Measurements from ENCODE around the gene MMP2. TPM values are rescaled to one million over a fixed set of nuclear protein-coding genes. Genes with fewer than 3 reads are reported as not detected.

MMP2 gene
- total and polyA plus RNA-seq, 2 of the 8 experiments (the other 6 are each of a cell fraction or from before 2014, with no cell fraction given): 33.6 to 58.2 TPM

- Histone ChIP-seq H3K9me3 (ENCODE audit: insufficient read depth in 2 of 2, low read depth in 1 of 2, low read length in 1 of 2) (no peaks in the 10 kb centered on the region), H2BK12ac (ENCODE audit: low read depth, low read length) (no peak overlapping the region), H3K4me1 (replicated peaks in 1 of 4; ENCODE audit: control insufficient read depth in 3 of 4, insufficient read depth in 4 of 4, low read length in 3 of 4) (no peaks in the 10 kb centered on the region; a peak in 1 of 7 replicates), H3K4me2 (ENCODE audit: insufficient read depth in 1 of 2, low read depth in 2 of 2, low read length in 2 of 2) (no peak overlapping the region), H3K23me2 (ENCODE audit: low read depth, low read length) (no peaks in the 10 kb centered on the region; the same call in 1 of the 2 replicates), H4K20me1 (replicated peaks in 1 of 2; ENCODE audit: control insufficient read depth in 1 of 2, insufficient read depth in 2 of 2, low read length in 2 of 2) (peaks cover 0 to 1% of the 10 kb centered on the region in 2 experiments), H2AK5ac (ENCODE audit: low read depth, low read length) (no peak overlapping the region), H3K4me3 (ENCODE audit: extremely low read depth in 1 of 4, insufficient read depth in 2 of 4, low read depth in 3 of 4, low read length in 4 of 4) (no peak overlapping the region), H3K14ac (ENCODE audit: insufficient read length) (no peak overlapping the region), H3K79me2 (ENCODE audit: control insufficient read depth in 1 of 2, insufficient read depth in 2 of 2, low read length in 2 of 2) (no peaks in the 10 kb centered on the region), H4K91ac (replicated peaks; ENCODE audit: insufficient read length, low read length) (no peak overlapping the region), H2BK120ac (replicated peaks; ENCODE audit: low read depth, low read length) (no peak overlapping the region), H3K56ac (replicated peaks; ENCODE audit: insufficient read length, low read depth, low read length) (no peak overlapping the region), H3K18ac (ENCODE audit: extremely low read depth, low read length) (no peak overlapping the region), H2AFZ (ENCODE audit: low read length) (no peak overlapping the region), H2BK15ac (ENCODE audit: low read length) (no peak overlapping the region), H3K9ac (replicated peaks in 1 of 4; ENCODE audit: extremely low read depth in 1 of 4, low read depth in 3 of 4, low read length in 3 of 4) (no peak overlapping the region), H3K27me3 (replicated peaks in 1 of 4; ENCODE audit: control insufficient read depth in 3 of 4, extremely low read depth in 1 of 4, insufficient read depth in 3 of 4, low read length in 3 of 4) (no peaks in the 10 kb centered on the region), H3K23ac (ENCODE audit: insufficient read length) (no peak overlapping the region), H3K79me1 (ENCODE audit: low read depth, low read length) (no peaks in the 10 kb centered on the region), H2BK20ac (ENCODE audit: low read length) (no peak overlapping the region), H2BK5ac (ENCODE audit: low read depth, low read length) (no peak overlapping the region), H4K5ac (ENCODE audit: insufficient read length, low read depth, low read length) (no peak overlapping the region), H3K36me3 (ENCODE audit: control insufficient read depth in 2 of 4, insufficient read depth in 4 of 4, low read length in 3 of 4) (no peaks in the 10 kb centered on the region), H4K8ac (ENCODE audit: extremely low read depth, insufficient read depth, low read length) (no peak overlapping the region), H3K27ac (ENCODE audit: low read depth, low read length) (no peak overlapping the region), H3K4ac (replicated peaks; ENCODE audit: insufficient read length, low read depth, low read length) (no peak overlapping the region)
- FAIRE-seq: no peak
- no peak for TF ChIP-seq SAP30 (IDR thresholded peaks at IDR 0.05; ENCODE audit: insufficient read depth, insufficient replicate concordance, low read length)
- TF ChIP-seq RXRA (IDR thresholded peaks at IDR 0.05; ENCODE audit: insufficient read depth, low read depth, low read length): no peak
- TF ChIP-seq EP300 (IDR thresholded peaks at IDR 0.05; ENCODE audit: borderline replicate concordance in 1 of 2, low read depth in 2 of 2, low read length in 2 of 2): no peak
- DNase-seq (ENCODE audit: low read depth in 1 of 2, low spot score in 2 of 2): no peak
- ChIA-PET CTCF (ENCODE audit: partially characterized antibody) (interaction anchor here (0.6 to 5.8 kb wide), 4 partner anchors 8 to 213 kb away, joined by 3 to 39 read pairs (median 6); no protein-coding TSS in a partner anchor), POLR2A (ENCODE audit: partially characterized antibody) (interaction anchor here (0.9 kb wide), 1 partner anchor 11 kb away, joined by 5 read pairs; no protein-coding TSS in a partner anchor)
- 83% methylated on average over 2 of the region's 2 CpGs; no CpG with 5 or more reads in 1 of the 2 experiments for WGBS, 2 experiments (ENCODE audit: extremely low coverage in 1 of 2, insufficient coverage in 1 of 2, insufficient read length in 1 of 2, insufficient replicate concordance in 2 of 2, low coverage in 1 of 2, low lambda C conversion rate in 2 of 2, missing lambda C conversion rate in 1 of 2)
Observed at GRCh38 chr16:55489956-55490265, 10.9 kb downstream of the MMP2 start.
